HG02840 (cell line): ENCODE measurements around the gene PIK3C2B.

Experiments
- ATAC-seq: cut with Tn5 transposase; IDR thresholded peaks from one replicate; pipeline ENCODE4 v1.9.1; 2021; ENCODE audit warnings: mild to moderate bottlenecking, moderate library complexity, moderate number of reproducible peaks; ENCODE audit not compliant: unreplicated experiment, low FRiP score

Gene PIK3C2B

DNA sequence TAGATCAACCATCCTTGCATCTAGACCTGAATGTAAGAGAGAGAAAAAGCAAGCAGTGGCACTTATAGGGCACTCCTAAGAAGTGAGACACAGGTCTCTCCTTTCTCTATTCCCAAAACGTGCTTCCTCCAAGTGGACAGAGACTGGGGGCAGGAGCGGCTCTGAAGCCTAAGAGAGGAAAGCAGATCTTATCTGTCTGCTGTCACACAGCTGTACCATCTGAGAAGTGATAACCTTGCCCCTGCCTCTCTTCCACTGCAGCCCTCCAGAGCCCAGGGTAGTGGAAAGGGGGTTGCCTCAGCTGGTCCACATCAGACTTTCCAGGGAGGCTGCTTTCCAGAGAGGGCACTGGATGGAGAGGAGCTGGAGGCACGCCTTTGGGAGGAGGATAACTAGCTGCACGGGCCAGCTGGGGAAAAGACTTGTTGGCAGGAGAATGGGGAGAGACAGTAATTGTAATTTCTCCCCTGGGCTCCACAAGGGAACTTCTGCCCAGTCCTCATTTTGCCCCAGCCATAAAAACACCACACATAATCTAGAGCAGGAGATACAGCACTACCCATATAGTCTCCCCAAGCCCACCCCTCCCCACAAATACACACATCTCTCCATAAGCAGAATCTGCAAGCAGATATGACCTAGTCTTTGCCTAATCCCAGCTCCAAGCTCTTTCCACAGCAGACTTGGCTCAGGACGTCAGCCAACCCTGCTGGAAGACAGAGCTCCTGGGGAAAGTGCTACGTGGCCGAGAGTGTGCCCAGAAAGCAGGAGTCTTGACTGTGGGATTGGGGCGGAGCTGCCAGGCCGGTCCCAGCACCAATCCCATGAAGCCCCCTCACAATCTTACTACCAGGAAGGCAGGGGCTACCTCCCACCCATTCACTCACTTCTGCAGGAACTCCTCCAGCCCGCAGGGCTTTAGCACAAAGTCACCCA lies 31.2 kb downstream of the PIK3C2B start:
- ATAC-seq, result no peak

DNA sequence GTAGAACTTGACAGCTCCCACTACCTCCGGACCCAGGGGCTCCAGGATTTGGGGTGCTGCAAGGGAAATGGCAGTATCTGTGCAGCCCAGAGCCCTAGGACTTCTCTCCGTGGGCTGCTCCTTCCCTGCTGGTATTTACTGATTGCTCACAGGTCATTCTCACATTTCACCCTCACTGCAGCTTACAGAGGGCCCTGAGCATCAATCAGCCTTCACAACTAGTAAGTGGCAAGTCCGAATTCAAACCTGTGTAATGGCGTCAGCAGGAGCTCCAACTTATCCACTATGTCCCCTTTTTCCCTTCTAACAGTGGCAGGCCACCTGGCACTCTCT lies 32.4 kb downstream of the PIK3C2B start:
- no peak for ATAC-seq

DNA sequence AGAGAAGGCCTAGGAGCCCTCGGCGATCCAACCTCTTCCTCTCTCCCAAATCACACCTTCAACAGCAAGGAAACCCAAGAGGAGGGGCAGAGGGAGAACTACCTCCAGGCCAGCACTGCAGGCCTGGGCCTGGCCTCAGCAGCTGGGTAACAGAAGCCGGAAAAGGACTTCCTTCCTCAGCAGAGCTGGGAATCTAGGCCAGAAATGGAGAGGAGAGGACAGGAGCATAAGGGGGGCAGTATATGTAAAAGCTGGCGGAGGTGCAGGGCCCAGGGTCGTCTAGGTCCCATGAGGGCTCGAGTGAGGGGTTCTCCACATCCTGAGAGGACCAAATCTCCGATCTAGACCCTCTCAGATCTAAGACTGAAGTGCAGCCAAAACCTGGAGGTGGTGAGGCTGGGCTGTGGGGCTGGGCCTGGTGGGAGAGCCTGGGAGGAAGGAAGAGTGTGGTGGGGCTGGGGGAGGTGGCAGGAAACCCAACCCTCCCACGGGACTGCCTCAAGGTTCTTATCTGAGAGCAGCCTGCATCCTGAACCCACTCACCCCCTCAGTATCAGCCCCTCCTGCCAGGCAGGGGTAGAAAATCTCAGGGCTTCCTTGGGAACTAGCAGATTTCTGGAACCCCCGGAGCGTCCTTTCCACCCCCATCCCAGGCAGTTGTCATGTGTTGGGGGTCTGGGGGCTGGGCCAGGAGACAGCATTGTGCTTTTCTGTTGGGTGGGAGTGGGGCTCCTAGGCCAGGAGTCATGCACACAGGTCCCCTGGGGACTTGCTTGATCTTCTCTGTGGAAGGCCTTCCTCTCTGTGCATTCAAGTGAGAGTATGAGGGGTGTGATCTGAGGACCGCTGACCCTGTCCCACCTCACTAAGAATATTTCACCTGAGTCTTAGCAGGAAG lies 33.0 kb downstream of the PIK3C2B start:
- ATAC-seq, result no peak

DNA sequence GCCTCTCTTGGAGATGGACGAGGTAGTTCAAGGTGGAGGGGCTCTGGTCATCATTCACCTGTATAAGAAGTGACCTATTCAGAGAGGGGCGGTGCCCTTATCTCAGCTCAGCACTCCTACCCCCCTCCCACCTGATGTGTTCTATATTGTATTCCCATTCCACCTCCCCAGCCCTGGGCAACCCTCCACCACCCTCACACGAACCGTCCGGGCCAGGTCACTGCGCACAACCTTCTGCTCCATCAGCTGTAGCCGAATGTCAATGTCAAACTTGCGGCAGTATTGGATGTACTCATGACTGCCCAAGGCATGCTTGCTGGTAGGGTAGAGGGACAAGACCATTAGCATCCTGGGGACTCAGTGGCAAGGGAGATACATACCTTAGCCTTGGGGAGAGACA lies 34.3 kb downstream of the PIK3C2B start:
- ATAC-seq, result no peak

DNA sequence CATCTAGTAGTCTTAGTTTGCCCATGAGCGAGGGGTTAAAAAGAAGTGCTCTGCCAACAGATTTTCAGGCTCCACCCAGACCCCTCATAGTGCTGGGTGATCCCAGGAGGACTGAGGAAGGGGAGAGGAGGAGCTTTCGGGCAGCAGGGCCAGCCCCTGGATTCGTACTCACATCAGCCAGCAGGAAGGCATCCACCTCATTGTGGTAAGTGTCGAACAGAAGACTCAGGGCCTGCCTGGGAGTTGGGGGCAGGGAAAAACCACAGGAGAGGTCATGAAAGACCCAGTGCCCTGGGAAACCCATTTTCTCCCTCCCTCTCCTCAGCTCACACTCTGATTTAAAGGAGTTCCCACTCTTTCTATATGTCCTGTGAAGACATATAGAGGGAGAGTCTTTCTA lies 34.9 kb downstream of the PIK3C2B start:
- ATAC-seq, result no peak

DNA sequence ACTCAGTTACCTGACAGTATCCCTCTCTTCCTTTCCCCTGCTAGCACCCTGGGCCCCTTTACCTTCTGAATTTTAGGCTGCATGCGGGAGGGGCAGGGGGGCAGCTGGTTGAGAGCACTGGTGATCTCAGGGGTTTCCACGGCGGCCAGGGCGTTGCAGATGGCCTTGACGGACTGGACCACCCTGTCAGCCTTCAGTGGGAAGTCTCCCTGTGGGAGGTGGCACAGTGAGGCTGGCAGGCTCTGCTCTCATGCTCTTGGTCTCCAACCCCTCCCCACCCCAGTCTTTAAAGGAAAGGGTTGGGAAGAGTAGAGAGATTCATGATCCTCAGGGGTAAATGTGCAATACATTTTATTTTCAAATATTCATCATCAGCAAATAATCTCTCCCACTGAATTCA lies 36.9 kb downstream of the PIK3C2B start:
- no peak for ATAC-seq

DNA sequence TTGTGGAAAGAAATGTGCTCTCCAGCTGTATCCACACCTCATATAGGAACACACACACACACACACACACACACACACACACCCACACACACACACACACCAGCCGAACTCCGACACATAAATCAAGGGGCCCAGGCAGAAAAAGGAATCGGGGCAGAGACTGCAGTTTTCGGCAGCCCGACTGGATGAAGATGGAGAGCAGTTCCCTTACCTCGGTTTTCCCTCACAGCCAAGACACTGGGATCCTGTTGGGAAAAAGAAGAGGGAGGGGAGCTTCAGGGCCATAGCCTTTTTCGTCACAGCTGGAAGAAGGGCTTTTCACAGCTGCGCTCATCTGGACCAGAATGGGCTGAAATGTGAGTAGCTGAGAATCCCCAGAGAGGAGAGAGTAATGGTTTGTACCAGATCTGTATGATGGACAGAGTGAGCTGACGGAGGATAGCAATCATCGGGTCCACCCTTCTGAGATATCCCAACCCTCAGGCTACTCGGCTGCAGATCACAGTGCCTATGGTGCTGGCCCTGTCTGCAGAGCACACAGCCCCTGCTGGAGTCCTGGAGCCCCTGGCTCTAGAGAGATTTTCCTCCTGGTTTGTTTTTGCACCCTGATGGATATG lies 37.7 kb downstream of the PIK3C2B start:
- ATAC-seq, result no peak

DNA sequence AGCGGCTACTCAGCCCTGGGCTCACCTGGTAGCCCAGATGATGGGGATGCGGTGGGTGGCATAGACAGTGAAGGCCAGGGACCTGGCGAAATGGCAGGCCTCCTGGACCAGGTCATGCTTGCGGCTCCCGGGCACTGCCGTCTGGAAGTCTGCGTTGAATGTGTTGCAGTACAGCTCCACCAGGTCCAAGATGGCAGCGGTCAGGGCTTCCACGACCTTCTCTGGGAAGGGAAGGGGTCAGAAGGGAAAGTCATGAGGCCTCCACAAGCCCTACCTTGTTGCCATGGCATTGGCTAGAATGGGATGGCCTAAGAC lies 38.8 kb downstream of the PIK3C2B start:
- ATAC-seq, result no peak

DNA sequence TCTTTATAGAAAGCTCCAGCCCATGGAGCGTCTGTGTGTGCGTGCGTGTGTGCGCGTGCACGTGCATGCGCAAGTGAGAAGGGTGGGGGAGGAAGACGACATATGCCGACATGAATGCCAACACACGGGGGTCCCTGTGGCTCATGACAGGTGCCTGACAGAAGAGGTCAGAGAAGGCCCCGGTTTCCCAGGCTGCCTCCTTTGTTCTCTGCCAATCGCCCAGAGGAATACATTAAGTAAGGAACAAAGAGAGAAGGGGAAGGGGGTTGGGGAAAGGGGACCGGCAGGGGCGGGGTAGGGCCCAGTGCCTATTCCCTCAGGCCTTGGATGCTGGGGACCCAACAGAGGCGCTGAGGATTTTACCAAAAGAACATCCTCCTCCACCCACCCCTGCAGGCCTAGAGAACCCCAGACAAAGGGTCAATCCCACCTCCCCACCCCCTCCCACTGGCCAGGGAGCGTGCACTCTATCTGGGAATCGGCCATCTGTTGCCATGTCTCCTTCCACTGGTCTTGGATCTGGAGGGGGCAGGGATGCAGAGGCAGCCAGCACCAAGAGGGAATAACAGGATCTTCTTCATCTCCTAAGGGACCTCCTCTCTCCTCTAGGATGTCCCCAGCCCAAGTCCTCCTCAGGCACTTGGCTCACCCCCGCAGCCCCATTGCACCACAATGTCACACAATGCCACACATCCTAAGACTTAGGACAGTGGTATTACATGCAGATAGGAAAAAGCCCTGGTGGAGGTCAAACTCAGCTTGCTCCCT lies 39.4 kb downstream of the PIK3C2B start:
- ATAC-seq, result no peak

DNA sequence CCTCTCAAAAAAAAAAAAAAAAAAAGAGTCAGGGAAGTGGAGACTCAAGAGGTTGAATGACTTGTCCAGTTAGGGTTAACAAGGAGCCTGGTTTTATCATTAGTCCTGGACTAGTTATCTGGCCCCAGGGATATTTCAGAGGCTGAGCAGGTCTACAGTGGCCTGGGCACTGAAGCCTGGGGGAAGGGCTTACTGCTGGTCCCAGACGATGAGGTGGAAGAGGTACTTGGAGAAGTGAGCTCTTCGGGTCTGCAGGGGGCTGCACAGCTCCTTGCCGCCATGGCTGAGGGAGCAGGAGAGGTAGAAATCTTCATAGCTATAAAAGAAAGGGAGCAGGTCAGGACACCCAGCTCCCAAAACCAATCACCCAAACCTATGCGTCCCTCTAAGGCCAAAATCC lies 40.1 kb downstream of the PIK3C2B start:
- ATAC-seq, result no peak

DNA sequence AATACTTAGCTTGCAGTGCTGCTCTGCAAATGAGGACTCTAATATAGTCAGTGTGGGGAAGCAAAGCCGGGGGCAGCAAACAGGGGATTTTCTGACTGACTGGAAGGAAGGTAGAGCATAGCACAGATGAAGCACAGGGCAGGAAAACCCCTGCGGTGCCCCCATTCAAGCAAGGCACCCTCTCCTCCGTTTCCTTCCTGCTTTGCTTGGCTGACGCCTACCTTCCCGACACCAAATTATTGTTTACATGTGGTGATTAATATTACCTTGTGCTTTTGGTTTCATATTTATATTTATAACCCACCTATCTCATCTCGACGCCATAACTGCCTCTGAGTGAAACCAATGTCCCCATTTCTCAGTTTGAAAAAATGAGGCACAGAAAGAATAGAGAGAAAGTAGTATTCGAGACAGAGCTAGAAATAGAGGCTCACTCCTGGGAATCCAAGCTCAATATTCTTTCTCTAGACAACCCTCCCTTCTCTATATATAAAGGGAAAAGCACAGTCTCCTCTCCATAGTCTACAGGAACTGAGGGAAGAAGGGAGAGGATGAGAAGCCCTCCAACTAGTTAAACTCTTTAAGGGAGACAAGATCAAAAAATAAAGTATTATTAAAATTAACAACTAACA lies 41.3 kb downstream of the PIK3C2B start:
- ATAC-seq, result peak; percentile 63

DNA sequence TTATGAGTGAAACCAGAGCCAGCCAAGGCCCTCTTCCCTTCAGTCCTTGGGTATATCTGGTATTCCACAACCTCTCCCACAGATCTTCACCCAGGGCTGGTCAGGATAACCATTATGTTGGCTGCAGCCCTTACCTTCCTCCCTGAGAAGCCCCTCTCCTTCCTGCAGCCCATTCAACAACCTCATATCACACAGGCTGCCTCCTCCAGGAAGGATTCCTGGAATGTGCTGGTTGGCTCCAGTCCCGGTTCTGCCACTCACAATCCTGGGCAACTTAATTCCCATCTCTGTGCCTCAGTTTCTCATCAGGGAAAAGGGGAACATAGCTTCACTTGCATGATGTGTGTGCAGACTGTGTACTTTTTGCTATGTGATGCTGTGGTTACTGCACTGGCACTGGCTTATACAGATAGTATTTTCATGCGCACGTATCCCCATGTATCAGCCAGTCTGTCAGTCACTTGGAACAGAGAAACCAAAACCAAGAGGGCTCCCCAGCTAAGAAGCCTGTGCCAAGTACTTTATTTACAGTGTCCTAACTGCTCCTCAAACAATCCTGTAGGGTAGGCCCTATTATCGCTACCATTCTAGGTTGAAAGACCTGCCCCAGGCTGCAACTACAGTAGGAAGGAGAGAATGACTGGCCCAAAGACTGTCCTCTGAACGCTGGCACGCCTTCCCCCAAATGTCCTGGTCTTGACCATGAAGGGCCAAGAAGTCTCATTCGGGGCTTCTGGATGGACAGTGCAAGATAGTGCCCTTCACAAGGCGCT lies 43.1 kb downstream of the PIK3C2B start:
- no peak for ATAC-seq

DNA sequence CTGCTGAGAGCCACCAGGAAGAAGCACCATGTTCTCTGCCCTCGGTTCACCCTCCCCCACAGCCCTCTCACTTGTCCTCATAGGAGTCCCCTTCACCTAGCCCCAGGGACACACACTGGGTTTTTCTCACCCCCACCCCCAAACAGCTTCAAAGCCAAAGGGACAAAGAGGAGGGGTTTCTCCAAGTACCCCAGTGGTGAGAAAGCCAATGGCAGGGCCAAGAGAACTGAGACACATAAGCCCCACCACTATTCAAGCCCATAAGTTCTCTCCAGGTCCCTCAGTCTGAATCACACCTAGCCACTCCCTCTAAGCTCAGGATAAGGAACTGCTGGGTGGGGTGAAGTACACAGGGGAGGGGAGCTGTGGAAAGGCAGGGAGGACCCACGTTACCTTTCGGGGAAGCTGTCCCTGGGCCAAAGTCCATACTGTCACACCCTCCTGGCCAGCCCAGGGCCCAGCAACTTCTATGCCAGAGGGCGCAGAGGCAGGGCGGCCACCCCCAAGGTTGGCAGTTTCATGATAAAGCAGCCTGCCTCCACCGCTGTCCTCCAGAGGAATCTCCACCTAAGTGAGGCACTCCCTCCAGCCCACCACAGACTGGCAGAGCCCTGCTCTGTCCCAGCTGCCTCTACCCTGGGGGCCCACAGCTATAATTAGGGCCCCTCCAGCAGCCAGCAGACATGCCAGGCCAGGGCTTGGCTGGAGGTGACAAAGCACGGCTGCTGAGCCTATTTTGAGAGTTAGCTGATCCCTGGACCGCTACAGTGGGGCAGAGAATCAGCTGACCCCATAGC lies 43.9 kb downstream of the PIK3C2B start:
- no peak for ATAC-seq

DNA sequence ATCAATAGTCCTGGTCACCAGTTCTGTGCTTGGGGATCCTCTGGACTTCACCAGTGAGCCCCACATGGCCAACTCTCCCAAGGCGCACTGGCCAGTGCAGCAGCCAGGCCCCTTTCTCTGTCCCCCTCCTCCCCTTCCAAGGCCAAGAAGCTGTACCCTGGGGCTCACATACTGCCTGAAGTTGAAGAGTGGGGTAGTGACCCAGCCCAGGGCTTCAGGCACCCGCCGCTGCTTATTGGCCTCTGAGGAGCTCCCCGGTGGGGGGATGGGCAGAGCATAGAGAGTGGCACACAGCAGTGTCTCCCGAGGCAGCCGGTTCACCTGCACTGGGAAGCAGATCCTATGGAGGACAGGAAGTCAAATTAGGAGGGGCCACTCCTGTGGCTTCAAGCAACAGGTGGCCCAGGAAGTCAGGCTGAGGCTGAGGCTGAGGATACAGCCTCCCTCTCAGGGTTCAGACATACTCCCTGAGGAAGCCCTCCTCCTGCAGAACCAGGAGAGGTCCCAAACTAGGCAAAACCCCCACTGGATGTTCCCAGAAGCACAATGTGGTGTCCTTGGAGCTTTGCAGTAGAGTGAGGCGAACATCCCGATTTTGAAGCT lies 44.8 kb downstream of the PIK3C2B start:
- no peak for ATAC-seq

DNA sequence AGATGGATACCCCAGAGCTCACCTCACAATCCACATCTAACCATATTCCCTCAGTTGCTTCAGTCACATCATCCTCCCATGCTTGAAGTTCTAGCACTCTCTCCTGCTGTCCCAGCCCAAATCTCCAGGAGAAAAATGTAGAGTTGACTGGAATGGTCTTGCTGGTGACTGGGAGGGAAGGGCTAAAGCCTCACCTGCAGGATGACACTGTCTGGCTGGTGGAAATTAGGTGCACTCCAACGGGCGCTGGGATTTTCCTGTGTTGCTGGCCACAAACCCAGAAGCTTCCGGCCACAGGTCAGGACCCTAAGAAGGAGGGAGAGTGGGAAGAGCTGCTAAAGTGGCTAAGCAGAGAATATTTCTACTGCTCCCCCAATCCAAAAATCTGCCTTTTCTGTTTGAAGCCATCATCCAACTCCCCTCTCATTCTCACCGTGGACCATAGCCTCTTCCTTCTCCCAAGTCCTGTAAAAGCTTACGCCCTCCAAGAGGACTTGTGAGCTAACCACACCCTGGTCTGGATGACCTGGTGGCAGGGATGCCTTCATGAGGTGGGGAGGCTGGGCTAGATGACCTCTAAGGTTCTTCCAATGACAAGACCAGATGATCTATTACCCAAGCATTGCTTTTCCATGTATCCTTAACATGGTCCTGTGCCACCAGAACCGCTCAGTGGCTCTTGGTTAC lies 45.5 kb downstream of the PIK3C2B start:
- ATAC-seq, result no peak

DNA sequence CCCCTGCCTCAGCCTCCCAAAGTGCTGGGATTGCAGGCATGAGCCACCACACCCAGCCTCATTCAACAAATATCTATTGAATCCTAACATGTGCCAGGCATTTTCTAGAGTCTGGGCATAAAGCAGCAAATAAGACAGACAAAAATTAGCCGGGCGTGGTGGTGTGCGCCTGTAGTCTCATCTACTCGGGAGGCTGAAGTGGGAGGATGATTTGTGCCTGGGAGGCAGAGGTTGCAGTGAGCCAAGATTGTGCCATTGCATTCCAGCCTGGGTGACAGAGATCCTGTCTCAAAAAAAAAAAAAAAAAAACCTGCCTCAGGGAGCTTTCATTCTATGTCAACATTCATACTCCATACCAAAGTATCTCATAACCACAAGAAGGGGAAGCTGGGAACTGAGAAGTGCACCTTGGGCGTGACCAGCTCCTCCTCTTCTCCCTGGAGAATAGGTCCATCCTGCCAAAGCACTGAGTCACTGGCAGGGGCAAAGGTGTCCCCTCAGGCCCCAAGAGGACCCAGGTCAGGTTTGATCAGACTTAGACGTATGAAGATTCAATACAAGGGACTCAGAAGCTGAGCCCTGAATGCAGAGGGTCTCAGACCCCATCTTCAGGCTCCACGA lies 46.2 kb downstream of the PIK3C2B start:
- ATAC-seq, result no peak

DNA sequence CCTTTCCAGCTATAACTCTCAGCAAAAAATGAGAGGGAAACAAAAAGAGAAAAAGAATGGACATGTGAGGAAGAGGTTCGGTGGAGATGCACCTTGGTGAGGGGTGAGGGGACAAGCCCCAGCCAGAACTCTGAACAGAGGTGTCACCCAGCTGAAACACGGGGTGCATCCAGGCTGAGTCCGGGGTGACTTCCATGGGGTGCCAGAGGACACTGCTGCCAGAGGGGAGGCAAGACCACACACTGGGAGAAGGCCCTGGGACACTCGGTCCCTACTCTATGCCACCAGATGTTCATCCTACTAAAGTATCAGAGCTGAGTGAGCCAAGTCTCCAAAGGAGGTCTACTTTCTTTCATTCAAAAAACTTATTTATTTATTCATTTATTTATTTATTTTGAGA lies 46.9 kb downstream of the PIK3C2B start:
- no peak for ATAC-seq
